Choroid plexus epithelial cell (primary cell): ENCODE data around the gene PRSS21.

Experiments used
- DNase-seq: peaks from one replicate; pipeline ENCODE4 v3.0.0-alpha.2; 2010; ENCODE audit warnings: low read depth
- H3K4me3 ChIP-seq: 2 replicates; pipeline ENCODE4 v1.5.1; 2011; ENCODE audit warnings: low read depth, mild to moderate bottlenecking, control low read depth, low read length, moderate library complexity
- CTCF ChIP-seq: conservative IDR thresholded peaks from 2 replicates; pipeline ENCODE4 v1.5.1; 2011; ENCODE audit warnings: low read depth, mild to moderate bottlenecking, control low read depth, inconsistent platforms, low read length, moderate library complexity

The PRSS21 gene

DNA sequence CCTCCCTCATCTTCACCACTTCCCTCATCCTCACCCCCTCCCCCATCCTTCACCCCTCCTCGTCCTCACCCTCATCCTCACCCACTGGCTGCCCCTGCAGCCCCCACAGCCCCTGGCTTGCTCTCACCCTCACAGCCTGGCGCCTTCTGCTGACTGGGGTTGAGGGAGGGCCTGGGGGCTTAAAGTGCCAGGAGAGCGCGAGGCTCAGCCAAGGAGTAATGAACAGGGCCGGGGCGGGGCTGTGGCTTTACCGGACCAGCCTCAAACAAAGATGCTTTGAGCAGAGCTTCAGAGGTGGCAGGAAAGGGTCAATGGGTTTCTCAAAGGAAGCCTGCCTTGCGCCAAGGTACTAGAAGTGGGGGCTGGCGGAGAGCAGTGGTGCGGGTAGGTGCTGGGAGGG is 29.6 kb upstream of the PRSS21 start, which contains the start of gene PRSS33:
PRSS33 (minus strand) TSS at position 155 of the 400 bp plus-strand sequence. CDS start 1,013 bp downstream, outside the sequence.
- no peak within 1 kb of the TSS for H3K4me3 ChIP-seq
- TF ChIP-seq CTCF, result no peak
- no peak for DNase-seq

DNA sequence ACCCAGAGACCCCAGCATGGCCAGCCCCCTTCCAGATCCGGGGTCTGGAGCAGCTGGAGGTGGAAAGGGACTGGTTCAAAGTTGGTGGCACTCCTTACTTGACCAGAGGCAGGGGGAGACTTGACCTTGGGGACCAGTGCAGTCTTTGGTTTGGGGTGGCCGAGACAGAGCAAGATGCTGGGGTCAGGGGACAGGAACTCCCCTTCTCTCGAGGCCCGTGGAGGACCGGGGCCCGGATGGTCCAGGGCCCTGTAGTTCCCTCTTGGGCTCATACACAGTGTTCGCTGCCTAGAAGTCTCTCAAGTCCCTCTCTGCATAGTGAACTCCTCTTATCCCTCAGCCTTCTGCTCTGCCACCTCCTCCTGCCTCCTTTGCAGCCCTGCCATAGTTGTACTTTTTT is 29.1 kb upstream of the PRSS21 start:
- no peak for DNase-seq
- no peak for TF ChIP-seq CTCF
- no peak overlapping the region for H3K4me3 ChIP-seq

DNA sequence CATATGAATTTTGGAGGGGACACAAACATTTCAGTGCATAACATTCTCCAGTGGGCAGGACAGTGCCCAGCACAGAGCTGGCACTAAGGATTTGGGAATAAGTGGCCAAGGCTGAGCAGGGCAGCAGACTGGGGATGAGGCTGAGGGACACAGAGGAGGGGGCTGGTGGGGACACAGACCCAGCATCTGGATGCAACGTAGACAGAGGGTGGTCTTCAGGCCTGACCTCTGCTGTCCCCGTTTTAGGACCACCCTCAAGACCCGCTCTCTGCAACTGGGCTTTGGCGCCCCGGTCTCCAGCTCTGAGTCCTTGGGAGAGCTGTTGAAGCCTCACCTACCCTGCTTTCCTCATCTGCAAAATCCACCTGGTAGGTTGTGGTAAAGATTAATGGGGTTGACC is 26.4 kb upstream of the PRSS21 start:
- TF ChIP-seq CTCF, result no peak
- DNase-seq, result no peak
- no peak overlapping the region for H3K4me3 ChIP-seq

DNA sequence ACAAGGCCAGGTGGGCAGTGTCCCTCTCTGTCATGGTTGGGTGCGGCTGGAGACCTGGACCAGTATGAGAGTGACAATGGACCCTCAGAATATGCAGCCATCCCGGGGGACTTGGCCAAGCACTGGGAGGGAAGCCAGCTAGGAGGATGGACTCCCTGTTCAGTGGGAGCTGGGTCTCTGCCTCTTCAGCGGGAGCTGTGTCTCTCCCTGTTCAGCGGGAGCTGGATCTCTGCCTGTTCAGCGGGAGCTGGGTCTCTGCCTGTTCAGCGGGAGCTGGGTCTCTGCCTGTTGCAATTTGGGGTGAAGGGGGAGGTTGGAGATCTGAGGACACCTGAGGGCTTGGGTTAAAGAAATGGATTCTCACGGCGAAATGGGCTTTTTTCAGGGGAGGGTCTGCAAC is 25.9 kb upstream of the PRSS21 start:
- no peak for TF ChIP-seq CTCF
- DNase-seq, result no peak
- no peak overlapping the region for H3K4me3 ChIP-seq

DNA sequence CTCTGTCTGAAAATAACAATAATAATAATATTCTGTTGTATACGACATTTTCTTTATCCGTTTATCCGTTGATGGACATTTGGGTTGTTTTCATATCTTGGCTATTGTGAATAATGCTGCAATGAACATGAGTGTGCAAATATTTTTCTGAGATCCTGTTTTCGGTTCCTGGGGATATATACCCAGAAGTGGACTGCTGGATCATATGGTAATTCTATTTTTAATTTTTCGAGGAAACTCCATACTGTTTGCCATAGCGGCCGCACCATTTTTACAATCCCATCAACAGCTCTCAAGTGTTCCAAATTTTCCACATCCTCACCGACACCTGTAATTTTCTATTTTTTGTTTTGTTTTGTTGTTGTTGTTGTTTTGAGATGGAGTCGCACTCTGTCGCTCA is 24.1 kb upstream of the PRSS21 start:
- TF ChIP-seq CTCF, result no peak
- DNase-seq, result no peak
- H3K4me3 ChIP-seq, result no peak overlapping the region

DNA sequence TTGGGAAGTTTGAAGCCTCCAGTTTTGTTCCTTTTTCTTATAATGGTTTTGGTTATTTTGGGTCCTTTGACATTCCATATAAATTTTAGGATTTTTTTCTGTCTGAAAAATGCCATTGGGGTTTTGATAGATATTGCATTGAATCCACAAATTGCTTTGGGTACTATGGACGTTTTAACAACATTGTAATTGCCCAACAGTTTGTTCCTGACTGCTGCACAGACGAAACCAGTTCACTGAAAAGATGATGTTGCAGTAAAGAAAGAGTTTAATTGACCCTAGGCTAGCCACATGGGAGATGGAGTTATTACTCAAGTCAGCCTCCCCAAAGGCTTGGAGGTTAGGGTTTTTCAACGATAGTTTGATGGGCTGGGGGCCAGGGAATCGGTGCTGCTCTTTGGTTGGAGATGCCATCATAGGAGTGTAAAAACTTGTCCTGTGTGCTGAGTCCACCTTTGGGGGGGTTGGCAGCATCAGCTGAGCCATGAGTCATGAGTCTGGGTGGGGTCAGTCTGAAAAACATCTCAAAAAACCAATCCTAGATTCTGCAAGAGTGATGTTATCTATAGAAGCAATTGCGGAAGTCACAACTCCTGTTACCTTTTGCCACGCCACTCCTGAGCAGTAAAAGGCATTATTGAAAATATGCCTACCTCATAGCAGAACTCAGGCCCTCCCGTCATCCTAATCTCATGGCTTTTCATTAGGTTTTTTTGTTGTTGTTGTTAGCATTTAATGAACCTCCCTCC is 21.5 kb upstream of the PRSS21 start:
- no peak overlapping the region for H3K4me3 ChIP-seq
- TF ChIP-seq CTCF, result no peak
- no peak for DNase-seq

DNA sequence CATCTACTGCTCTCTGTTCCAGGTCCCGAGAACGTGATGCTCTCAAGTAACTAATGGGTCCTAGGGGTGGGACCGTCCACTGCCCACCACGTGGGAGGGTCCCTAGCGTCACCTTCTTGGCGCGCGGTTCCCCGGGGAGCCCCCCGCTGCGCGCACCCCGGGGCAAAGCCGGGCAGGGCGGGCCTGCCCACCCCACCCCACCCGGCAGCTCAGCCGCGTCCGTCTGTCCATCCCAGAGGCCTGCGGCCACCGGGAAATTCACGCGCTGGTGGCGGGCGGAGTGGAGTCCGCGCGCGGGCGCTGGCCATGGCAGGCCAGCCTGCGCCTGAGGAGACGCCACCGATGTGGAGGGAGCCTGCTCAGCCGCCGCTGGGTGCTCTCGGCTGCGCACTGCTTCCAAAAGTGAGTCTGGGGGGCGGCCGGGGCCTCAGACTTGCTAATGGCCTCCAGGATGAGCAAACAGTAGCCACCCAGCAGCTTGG is 18.3 kb upstream of the PRSS21 start:
- no peak for TF ChIP-seq CTCF
- H3K4me3 ChIP-seq, result no peak overlapping the region
- DNase-seq, result no peak
